ENCODE results near the gene IQSEC1.
A peak's percentile ranks its signal among the peaks of the same experiment; 100 is the strongest.

The IQSEC1 gene

GRCh38 chr3:12980596-12981290 is 92.5 kb downstream of the IQSEC1 start:
- DNase-seq: no peak

- no peak for DNase-seq
These were observed 93.2 kb downstream of the IQSEC1 start for GRCh38 chr3:12979947-12980487.

DNA sequence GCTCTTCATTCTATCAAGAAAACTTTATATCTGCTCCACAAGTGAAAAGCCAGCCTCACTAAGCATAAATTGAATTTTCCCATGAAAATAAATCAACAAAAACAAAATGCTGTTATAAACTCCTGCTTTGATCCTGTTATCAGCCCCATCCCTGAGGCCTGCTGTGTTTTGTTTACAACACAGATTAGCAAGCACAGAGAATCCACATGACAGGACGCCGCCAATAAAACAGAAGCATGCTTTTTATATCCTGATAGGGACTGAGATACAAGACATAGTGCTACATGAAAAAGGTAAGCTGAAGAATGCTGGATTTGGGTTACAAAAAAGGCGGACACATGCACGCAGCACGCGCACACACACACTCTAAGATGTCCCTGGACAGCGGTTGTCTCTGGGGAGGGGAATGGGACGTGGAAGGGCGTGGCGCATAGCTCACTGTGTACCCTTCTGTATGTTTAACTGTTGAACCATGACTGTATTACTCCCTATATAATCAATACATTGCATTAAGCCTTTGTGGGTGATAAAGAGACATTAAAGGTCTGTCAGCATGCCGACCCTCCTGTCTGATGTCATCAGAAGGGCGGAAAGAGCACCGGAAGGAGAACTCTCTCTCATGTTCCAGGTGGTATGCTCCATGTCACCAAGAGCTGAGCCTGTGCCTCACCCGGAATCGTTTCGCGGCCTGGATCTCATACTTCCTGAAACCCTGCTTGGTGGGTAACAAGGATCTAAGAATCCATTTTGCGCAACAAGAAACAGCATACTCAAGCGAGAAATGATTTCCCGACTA is 93.9 kb downstream of the IQSEC1 start:
- DNase-seq: no peak

DNA sequence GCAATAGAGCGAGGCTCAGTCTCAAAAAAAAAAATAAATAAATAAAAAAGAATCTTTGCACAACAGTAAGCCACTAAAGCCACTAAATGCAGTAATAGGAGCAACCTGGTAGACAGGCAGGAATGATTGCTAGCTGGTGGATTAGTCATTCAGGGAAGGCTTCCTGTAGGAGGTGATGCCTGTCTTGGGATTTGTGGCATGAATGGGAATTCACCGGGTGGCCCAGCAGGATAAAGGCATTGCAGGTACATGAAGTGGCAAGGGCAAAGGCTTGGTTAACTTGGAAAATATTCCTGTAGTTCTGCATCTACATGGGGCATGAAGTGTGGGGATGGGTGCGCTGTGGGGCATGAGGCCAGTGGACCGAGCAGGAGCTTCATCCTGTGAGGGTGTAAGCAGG is 94.5 kb downstream of the IQSEC1 start:
- no peak for DNase-seq

- no peak for DNase-seq
These were observed 96.0 kb downstream of the IQSEC1 start for GRCh38 chr3:12977117-12977808.

GRCh38 chr3:12975748-12976522 is 97.3 kb downstream of the IQSEC1 start:
- DNase-seq: no peak

GRCh38 chr3:12974819-12975218 is 98.4 kb downstream of the IQSEC1 start:
- DNase-seq: no peak

- DNase-seq: no peak
These were observed 98.9 kb downstream of the IQSEC1 start for GRCh38 chr3:12974334-12974733.

DNA sequence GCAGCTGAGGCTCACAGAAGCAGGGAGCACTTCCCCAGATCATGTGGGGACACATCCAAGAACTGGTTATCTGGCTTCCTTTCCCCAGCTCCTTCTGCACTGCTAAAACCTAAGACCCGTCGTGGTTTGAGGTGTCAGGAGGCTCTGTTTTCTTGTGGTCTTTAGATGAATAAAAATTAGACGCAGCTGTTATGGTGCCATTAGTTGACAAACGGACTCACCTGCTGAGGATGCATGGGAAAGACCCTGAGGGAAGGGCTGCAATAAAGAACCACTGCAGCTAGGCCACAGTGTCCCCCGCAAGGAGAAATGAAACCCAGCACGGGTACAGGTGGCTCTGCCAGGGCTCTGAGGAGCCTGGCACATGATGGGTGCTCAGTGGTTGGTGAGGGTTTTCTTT is 99.4 kb downstream of the IQSEC1 start:
- no peak for DNase-seq

DNA sequence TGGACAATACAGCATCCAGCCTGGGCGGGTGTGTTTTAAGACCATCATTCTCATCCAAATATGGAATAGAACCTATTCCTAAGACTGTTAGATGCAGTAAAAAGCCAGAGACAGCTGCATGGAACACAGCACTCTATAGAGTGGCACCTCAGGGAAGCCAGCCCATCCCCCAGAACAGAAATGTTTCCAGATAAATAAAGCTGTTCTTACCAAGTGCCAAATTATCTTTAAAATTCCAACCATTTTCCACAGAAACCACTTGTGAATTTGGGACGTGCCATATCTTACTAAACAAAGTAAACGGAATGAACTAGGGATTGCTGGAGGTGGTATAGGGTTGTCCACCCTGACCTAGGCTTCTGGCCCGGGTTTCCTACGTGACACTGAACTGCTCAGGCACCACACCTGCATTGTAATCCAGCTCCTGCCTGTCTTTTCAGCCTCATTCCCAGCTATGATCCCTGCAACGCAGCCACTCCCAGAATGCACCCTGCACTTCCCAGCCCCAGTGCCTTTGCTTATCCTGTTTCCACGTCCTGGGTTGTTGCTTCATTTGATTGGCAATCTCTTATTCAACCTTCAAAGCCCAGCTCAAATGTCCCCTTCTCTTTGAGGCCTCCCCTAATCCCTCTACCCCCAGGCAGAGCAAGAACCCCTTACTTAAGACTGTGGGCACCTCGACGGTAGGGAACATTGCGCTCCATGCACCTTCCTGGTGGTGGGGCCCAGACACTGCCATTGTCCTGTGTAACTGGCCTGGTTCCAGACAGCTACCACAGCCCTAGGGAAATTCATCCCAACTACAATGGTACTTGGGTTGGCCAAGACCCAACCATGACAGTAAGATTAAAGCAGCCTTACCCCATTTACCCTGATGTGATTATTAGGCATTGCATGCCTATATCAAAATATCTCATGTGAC is 100.2 kb downstream of the IQSEC1 start:
- no peak for DNase-seq

DNA sequence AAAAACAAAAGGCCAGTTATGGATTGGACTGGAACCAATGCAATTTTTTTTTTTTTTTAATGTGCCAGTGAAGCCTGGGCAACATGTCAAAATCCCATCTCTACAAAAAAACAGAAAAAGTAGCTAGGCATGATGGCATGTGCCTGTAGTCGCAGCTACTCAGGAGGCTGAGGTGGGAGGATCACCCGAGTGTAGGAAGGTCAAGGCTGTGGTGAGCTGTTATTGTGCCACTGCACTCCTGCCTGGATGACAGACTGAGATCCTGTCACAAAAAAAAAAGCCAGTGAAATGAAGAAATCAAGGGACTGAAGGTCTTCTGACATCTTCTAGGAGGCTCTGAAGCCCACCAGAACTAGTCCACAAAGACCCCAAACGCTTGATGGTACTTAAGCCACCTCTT is 101.2 kb downstream of the IQSEC1 start:
- no peak for DNase-seq

GRCh38 chr3:12970684-12971083 is 102.5 kb downstream of the IQSEC1 start:
- no peak for DNase-seq

DNA sequence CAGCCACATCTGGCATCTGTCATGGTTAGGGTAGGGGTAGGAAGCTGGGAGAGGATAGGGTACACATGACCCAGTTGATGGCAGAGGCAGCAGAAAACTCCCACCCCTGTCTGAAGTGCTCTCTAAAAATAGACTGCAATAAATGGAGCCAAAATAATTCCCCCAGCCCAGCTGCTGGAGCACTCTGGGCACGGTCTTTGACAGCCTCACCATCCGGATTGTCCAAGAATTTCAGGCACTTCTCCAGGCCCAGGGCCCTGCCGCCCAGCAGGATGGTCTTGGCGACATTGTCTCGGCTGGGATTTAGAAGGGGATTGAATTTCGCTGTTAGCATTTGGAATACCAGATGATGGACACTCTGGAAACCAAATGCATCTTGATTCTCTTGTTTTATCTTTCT is 103.7 kb downstream of the IQSEC1 start:
- DNase-seq: no peak

- no peak for DNase-seq
These were observed 104.7 kb downstream of the IQSEC1 start for GRCh38 chr3:12968541-12968940.

DNA sequence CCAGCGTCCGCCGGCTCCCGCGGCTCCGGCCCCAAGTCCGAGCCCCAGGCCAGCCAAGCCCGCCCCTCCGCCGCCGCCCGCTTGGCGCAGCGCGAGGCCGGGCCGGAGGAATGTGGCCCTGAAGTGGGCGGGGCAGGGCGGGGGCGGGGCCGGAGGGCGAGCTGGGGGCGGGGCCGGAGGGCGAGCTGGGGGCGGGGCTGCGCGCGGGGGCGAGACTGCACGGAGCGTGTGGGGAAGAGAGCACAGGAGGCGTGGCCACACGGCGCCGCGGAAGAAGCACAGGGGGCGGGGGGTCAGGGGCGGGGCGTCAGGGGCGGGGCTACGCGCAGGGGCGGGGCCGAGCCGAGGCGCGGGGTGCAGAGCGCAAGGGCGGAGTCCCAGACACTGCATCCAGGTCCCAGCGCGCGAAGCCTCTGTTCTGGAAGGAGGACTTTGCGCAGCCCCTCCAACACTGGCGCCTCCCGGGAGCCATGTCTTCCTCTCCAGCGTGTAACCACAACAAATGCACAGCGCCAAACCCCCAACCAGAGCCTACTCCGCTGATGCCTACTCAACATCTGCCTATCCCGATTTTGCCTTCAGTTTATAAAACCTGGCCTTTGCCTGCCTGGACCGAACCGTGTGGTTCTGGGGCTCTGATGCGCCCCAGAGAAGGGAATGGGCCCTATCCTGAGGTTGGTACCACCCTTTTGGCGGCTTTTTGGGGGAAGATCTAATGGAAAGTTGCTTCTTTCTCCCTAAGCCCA is 105.5 kb downstream of the IQSEC1 start:
- DNase-seq: peak; percentile 92

- DNase-seq: no peak
These were observed 106.2 kb downstream of the IQSEC1 start for GRCh38 chr3:12966847-12967605.

GRCh38 chr3:12965999-12966846 is 107.0 kb downstream of the IQSEC1 start:
- no peak for DNase-seq

- DNase-seq: no peak
These were observed 108.3 kb downstream of the IQSEC1 start for GRCh38 chr3:12964711-12965612.
